H1 (cell line): ENCODE measurements around the gene CTNNA3. TPM values are rescaled to one million over a fixed set of nuclear protein-coding genes. Genes with fewer than 3 reads are reported as not detected.

Experiments used
- CTCF ChIA-PET: fragments of 300-600 bp; sonication (Branson Sonifier 250); formaldehyde crosslinking; loops from one replicate; lab custom pipeline; 2021; ENCODE audit not compliant: partially characterized antibody; lab: Charles Lee
- POLR2A ChIA-PET: fragments of 300-600 bp; sonication (Branson Sonifier 250); formaldehyde crosslinking; loops from one replicate; lab custom pipeline; 2021; ENCODE audit warnings: inconsistent platforms; ENCODE audit not compliant: partially characterized antibody; lab: Charles Lee
- DNase-seq, 2 experiments: peaks; one replicate each; pipeline versions ENCODE4 v3.0.0 to v3.0.0-alpha.2; 2010 to 2022; ENCODE audit warnings: low spot score in 2 of 2, low read depth in 1 of 2, mixed read lengths in 1 of 2
- FAIRE-seq: peaks from 2 replicates; lab custom pipeline; 2011; peaks lifted over from hg19 to GRCh38; lab: Jason Lieb, UNC
- H2AFZ ChIP-seq: 2 replicates; pipeline ENCODE4 v1.8.1; 2012; ENCODE audit warnings: low read length, inconsistent platforms
- H2AK5ac ChIP-seq: 2 replicates; pipeline ENCODE4 v1.6.1; 2013; ENCODE audit warnings: low read depth, low read length
- H2BK120ac ChIP-seq: replicated peaks from 2 replicates; pipeline ENCODE3; 2013; ENCODE audit warnings: low read depth, low read length, inconsistent platforms
- H2BK12ac ChIP-seq: 2 replicates; pipeline ENCODE4 v1.6.1; 2013; ENCODE audit warnings: low read depth, low read length
- H2BK15ac ChIP-seq: 2 replicates; pipeline ENCODE4 v1.6.1; 2013; ENCODE audit warnings: low read length
- H2BK20ac ChIP-seq: 2 replicates; pipeline ENCODE4 v1.6.1; 2013; ENCODE audit warnings: low read length
- H2BK5ac ChIP-seq: 2 replicates; pipeline ENCODE4 v1.6.1; 2013; ENCODE audit warnings: low read depth, low read length
- H3K14ac ChIP-seq: 2 replicates; pipeline ENCODE4 v1.6.1; 2013; ENCODE audit warnings: inconsistent platforms; ENCODE audit not compliant: insufficient read length
- H3K18ac ChIP-seq: 2 replicates; pipeline ENCODE4 v1.6.1; 2013; ENCODE audit warnings: low read length; ENCODE audit errors: extremely low read depth
- H3K23ac ChIP-seq: 2 replicates; pipeline ENCODE4 v1.6.1; 2013; ENCODE audit warnings: inconsistent platforms; ENCODE audit not compliant: insufficient read length
- H3K23me2 ChIP-seq: 2 replicates; pipeline ENCODE4 v1.6.1; 2013; ENCODE audit warnings: low read depth, low read length
- H3K27ac ChIP-seq: 2 replicates; pipeline ENCODE4 v1.6.1; 2011; ENCODE audit warnings: low read depth, low read length, inconsistent platforms
- H3K27me3 ChIP-seq, 4 experiments: replicated peaks in 1 of 4; 1 replicate in 1 of 4; 2 replicates in 3 of 4; pipeline versions ENCODE4 v1.6.1 to v1.8.1; 2011 to 2013; ENCODE audit warnings: low read length in 3 of 4, mild to moderate bottlenecking in 3 of 4, inconsistent platforms in 2 of 4, mixed read lengths in 2 of 4, moderate library complexity in 1 of 4; ENCODE audit not compliant: control insufficient read depth in 3 of 4, insufficient read depth in 3 of 4; ENCODE audit errors: extremely low read depth in 1 of 4
- H3K36me3 ChIP-seq, 4 experiments: 2 replicates each; pipeline versions ENCODE4 v1.6.1 to v1.8.1; 2011 to 2013; ENCODE audit warnings: mild to moderate bottlenecking in 4 of 4, low read length in 3 of 4, moderate library complexity in 2 of 4, control low read depth in 1 of 4, inconsistent platforms in 1 of 4; ENCODE audit not compliant: insufficient read depth in 4 of 4, control insufficient read depth in 2 of 4
- H3K4ac ChIP-seq: replicated peaks from 2 replicates; pipeline ENCODE3; 2013; ENCODE audit warnings: low read length, low read depth, mixed read lengths, inconsistent platforms; ENCODE audit not compliant: insufficient read length
- H3K4me1 ChIP-seq, 4 experiments: replicated peaks in 1 of 4; 1 replicate in 1 of 4; 2 replicates in 3 of 4; pipeline versions ENCODE4 v1.6.1 to v1.8.1; 2011 to 2013; ENCODE audit warnings: low read length in 3 of 4, inconsistent platforms in 2 of 4, mixed read lengths in 1 of 4; ENCODE audit not compliant: insufficient read depth in 4 of 4, control insufficient read depth in 3 of 4
- H3K4me2 ChIP-seq, 2 experiments: 2 replicates each; pipeline versions ENCODE4 v1.6.1 to v1.8.1; 2011 to 2013; ENCODE audit warnings: low read depth in 2 of 2, low read length in 2 of 2, control low read depth in 1 of 2, inconsistent platforms in 1 of 2, mild to moderate bottlenecking in 1 of 2; ENCODE audit not compliant: insufficient read depth in 1 of 2
- H3K4me3 ChIP-seq, 4 experiments: fragments of 200-600, 300-600 bp in 1 of 4; sonication (generic), shearing (Covaris generic), sonication (Bioruptor Twin) in 1 of 4; 2 replicates each; pipeline versions ENCODE4 v1.5.1 to v1.8.1; 2011 to 2016; ENCODE audit warnings: low read length in 4 of 4, low read depth in 3 of 4, control low read depth in 2 of 4, inconsistent platforms in 2 of 4, mild to moderate bottlenecking in 2 of 4, mixed read lengths in 1 of 4, moderate library complexity in 1 of 4; ENCODE audit not compliant: insufficient read depth in 2 of 4; ENCODE audit errors: extremely low read depth in 1 of 4
- H3K56ac ChIP-seq: replicated peaks from 2 replicates; pipeline ENCODE3; 2013; ENCODE audit warnings: low read depth, mild to moderate bottlenecking, mixed read lengths, low read length, inconsistent platforms; ENCODE audit not compliant: insufficient read length
- H3K79me1 ChIP-seq: 2 replicates; pipeline ENCODE4 v1.6.1; 2013; ENCODE audit warnings: low read depth, low read length, control low read depth
- H3K79me2 ChIP-seq, 2 experiments: 2 replicates each; pipeline versions ENCODE4 v1.6.1 to v1.8.1; 2012 to 2013; ENCODE audit warnings: low read length in 2 of 2, mild to moderate bottlenecking in 2 of 2, inconsistent platforms in 1 of 2; ENCODE audit not compliant: insufficient read depth in 2 of 2, control insufficient read depth in 1 of 2
- H3K9ac ChIP-seq, 4 experiments: replicated peaks in 1 of 4; 1 replicate in 1 of 4; 2 replicates in 3 of 4; pipeline versions ENCODE4 v1.6.1 to v1.8.1; 2011 to 2013; ENCODE audit warnings: low read depth in 3 of 4, low read length in 3 of 4, control low read depth in 2 of 4, mild to moderate bottlenecking in 2 of 4, moderate library complexity in 2 of 4, inconsistent platforms in 1 of 4; ENCODE audit errors: extremely low read depth in 1 of 4
- H3K9me3 ChIP-seq, 2 experiments: 2 replicates each; pipeline versions ENCODE4 v1.6.1 to v1.8.1; 2012 to 2013; ENCODE audit warnings: mild to moderate bottlenecking in 2 of 2, moderate library complexity in 2 of 2, control low read depth in 1 of 2, inconsistent platforms in 1 of 2, low read depth in 1 of 2, low read length in 1 of 2, mixed read lengths in 1 of 2; ENCODE audit not compliant: insufficient read depth in 2 of 2
- H4K20me1 ChIP-seq, 2 experiments: replicated peaks in 1 of 2; 2 replicates each; pipeline versions ENCODE3 to v1.8.1; 2011 to 2013; ENCODE audit warnings: inconsistent platforms in 2 of 2, low read length in 2 of 2, mild to moderate bottlenecking in 1 of 2; ENCODE audit not compliant: insufficient read depth in 2 of 2, control insufficient read depth in 1 of 2
- H4K5ac ChIP-seq: 2 replicates; pipeline ENCODE4 v1.6.1; 2013; ENCODE audit warnings: low read length, low read depth, mixed read lengths, inconsistent platforms; ENCODE audit not compliant: insufficient read length
- H4K8ac ChIP-seq: 2 replicates; pipeline ENCODE4 v1.8.0; 2013; ENCODE audit warnings: mild to moderate bottlenecking, moderate library complexity, low read length, inconsistent platforms; ENCODE audit not compliant: insufficient read depth; ENCODE audit errors: extremely low read depth
- H4K91ac ChIP-seq: replicated peaks from 2 replicates; pipeline ENCODE3; 2013; ENCODE audit warnings: low read length, mixed read lengths, inconsistent platforms; ENCODE audit not compliant: insufficient read length
- BRCA1 ChIP-seq: IDR thresholded peaks from 2 replicates; pipeline ENCODE4 v1.6.1; 2012; ENCODE audit warnings: low read depth, low read length, improper control_type of control experiment
- CBX8 ChIP-seq: fragments of 300-800, 300-1000 bp; sonication (generic); IDR thresholded peaks from 2 replicates; pipeline ENCODE4 v1.7.1; 2016; ENCODE audit warnings: low read depth, low read length, borderline replicate concordance
- CHD2 ChIP-seq: IDR thresholded peaks from 2 replicates; pipeline ENCODE4 v1.6.1; 2012; ENCODE audit warnings: low read length, improper control_type of control experiment
- CTBP2 ChIP-seq: IDR thresholded peaks from 2 replicates; pipeline ENCODE4 v1.7.0; 2011; ENCODE audit warnings: borderline replicate concordance, mild to moderate bottlenecking, moderate library complexity, mixed read lengths, low read length; ENCODE audit not compliant: insufficient read depth, insufficient read length
- EGR1 ChIP-seq: IDR thresholded peaks from 2 replicates; pipeline ENCODE4 v1.6.1; 2011; ENCODE audit warnings: low read depth, low read length, borderline replicate concordance
- FOSL1 ChIP-seq: IDR thresholded peaks from 2 replicates; pipeline ENCODE4 v1.6.1; 2011; ENCODE audit warnings: mild to moderate bottlenecking, low read depth, low read length, moderate library complexity; ENCODE audit not compliant: insufficient read depth
- HDAC6 ChIP-seq: IDR thresholded peaks from one replicate; pipeline ENCODE4 v1.7.1; 2012; ENCODE audit warnings: low read depth, mild to moderate bottlenecking, inconsistent platforms, low read length, moderate library complexity
- JUND ChIP-seq: IDR thresholded peaks from 2 replicates; pipeline ENCODE4 v1.6.1; 2011; ENCODE audit warnings: mild to moderate bottlenecking, improper control_type of control experiment, low read length
- POLR2AphosphoS5 ChIP-seq: IDR thresholded peaks from 2 replicates; pipeline ENCODE4 v1.6.1; 2011; ENCODE audit warnings: low read depth, low read length
- SIRT6 ChIP-seq: IDR thresholded peaks from one replicate; pipeline ENCODE4 v1.7.1; 2012; ENCODE audit warnings: low read length, inconsistent platforms
- SP4 ChIP-seq: IDR thresholded peaks from 2 replicates; pipeline ENCODE4 v1.6.1; 2012; ENCODE audit warnings: low read length, inconsistent platforms
- TBP ChIP-seq: IDR thresholded peaks from 2 replicates; pipeline ENCODE4 v1.6.1; 2011; ENCODE audit warnings: low read depth, low read length, improper control_type of control experiment
- ZNF274 ChIP-seq: IDR thresholded peaks from 2 replicates; pipeline ENCODE4 v1.7.0; 2012; ENCODE audit warnings: low read length, borderline replicate concordance; ENCODE audit errors: extremely low read depth
- WGBS, 2 experiments: shearing (Covaris generic) in 1 of 2; methylation state at CpG; one replicate each; pipeline versions ENCODE4 v1.1.6 to v1.1.7; 2013 to 2015; ENCODE audit warnings: low lambda C conversion rate in 2 of 2, mixed read lengths in 2 of 2, inconsistent platforms in 1 of 2, low coverage in 1 of 2, missing lambda C conversion rate in 1 of 2; ENCODE audit not compliant: insufficient replicate concordance in 2 of 2, insufficient coverage in 1 of 2, insufficient read length in 1 of 2; ENCODE audit errors: extremely low coverage in 1 of 2, missing lambda C conversion rate in 1 of 2; 5-methylcytosine and 5-hydroxymethylcytosine counted together
- polyA plus RNA-seq, 7 experiments: library from polyadenylated mRNA; depleted of rRNA in 3 of 7; stranded (reverse) in 5 of 7; unstranded in 2 of 7; fragments of >200 nt in 5 of 7; fragments of 200-250 nt in 2 of 7; gene quantifications; 1 replicate in 5 of 7; 2 replicates in 1 of 7; 4 replicates in 1 of 7; pipeline versions ENCODE4 v1.2.1 to v1.2.3, GENCODE V29; 2011 to 2013; ENCODE audit warnings: missing spikeins in 2 of 7, mixed read lengths in 2 of 7
- total RNA-seq: library from RNA; stranded (reverse); fragmentation: NEBNext Ultra II Directional; extraction: Animal tissue kit (Norgen Biotek cat#: 25700); gene quantifications from 2 replicates; pipeline ENCODE4 v1.2.1, GENCODE V29; 2021
- TF ChIP-seq, protein P1 (sequence below): IDR thresholded peaks from 2 replicates; pipeline ENCODE4 v1.6.1; 2012; ENCODE audit warnings: low read length, inconsistent platforms

CTNNA3 gene
- total and polyA plus RNA-seq, 2 of the 8 experiments (the other 6 are each of a cell fraction or from before 2014, with no cell fraction given), result 1.3 to 1.5 TPM

DNA sequence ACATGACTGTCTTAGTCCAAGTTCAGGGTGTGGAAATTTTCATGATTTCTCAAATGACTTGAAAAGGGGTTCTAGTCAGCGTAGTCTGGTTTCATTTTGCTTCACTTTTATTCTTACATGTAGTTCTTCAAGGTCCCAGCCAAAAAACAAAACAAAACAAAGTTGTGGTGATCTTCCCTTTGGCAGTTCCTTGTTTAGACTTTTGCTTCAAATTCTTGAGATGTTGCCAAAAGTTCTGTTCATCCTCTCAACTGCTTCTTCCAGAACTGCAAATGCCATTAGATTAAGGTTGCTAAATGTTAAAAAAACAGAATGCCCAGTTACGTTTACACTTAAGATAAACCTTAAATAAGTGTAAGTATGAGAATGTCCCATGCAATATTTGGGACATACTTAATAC lies 1140.9 kb downstream of the CTNNA3 start:
- Histone ChIP-seq H3K4ac (no peak overlapping the region), H4K8ac (no peak overlapping the region), H3K4me3 (no peak overlapping the region), H3K9ac (no peak overlapping the region), H3K79me2 (no peaks in the 10 kb centered on the region), H3K27ac (no peak overlapping the region), H3K4me2 (no peak overlapping the region), H3K18ac (no peak overlapping the region), H3K23me2 (no peaks in the 10 kb centered on the region), H3K79me1 (no peaks in the 10 kb centered on the region), H3K56ac (no peak overlapping the region), H2AFZ (no peak overlapping the region), H3K27me3 (no peaks in the 10 kb centered on the region), H3K23ac (no peak overlapping the region), H4K91ac (no peak overlapping the region), H2BK5ac (no peak overlapping the region), H3K14ac (no peak overlapping the region), H2BK120ac (no peak overlapping the region), H4K5ac (no peak overlapping the region), H4K20me1 (no peaks in the 10 kb centered on the region), H2AK5ac (no peak overlapping the region), H3K36me3 (no peaks in the 10 kb centered on the region), H2BK12ac (no peak overlapping the region), H3K9me3 (no peaks in the 10 kb centered on the region), H2BK15ac (no peak overlapping the region), H3K4me1 (no peaks in the 10 kb centered on the region), H2BK20ac (no peak overlapping the region)
- WGBS, 2 experiments, result 89% methylated on average over 2 of the region's 2 CpGs; no CpG with 5 or more reads in 1 of the 2 experiments
- DNase-seq (no peak), FAIRE-seq (no peak)
- ChIA-PET POLR2A (no interaction called here), CTCF (no interaction called here)
- TF ChIP-seq FOSL1 (no peak), TBP (no peak), CHD2 (no peak), CTBP2 (no peak), POLR2AphosphoS5 (no peak), BRCA1 (no peak), ZNF274 (no peak), HDAC6 (no peak), EGR1 (no peak), SIRT6 (no peak), SP4 (no peak), JUND (no peak), CBX8 (no peak)
- TF ChIP-seq, protein P1, sequence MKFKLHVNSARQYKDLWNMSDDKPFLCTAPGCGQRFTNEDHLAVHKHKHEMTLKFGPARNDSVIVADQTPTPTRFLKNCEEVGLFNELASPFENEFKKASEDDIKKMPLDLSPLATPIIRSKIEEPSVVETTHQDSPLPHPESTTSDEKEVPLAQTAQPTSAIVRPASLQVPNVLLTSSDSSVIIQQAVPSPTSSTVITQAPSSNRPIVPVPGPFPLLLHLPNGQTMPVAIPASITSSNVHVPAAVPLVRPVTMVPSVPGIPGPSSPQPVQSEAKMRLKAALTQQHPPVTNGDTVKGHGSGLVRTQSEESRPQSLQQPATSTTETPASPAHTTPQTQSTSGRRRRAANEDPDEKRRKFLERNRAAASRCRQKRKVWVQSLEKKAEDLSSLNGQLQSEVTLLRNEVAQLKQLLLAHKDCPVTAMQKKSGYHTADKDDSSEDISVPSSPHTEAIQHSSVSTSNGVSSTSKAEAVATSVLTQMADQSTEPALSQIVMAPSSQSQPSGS, result no peak
